Measurements from ENCODE around the gene SFMBT1. TPM values are rescaled to one million over a fixed set of nuclear protein-coding genes. Genes with fewer than 3 reads are reported as not detected.

SFMBT1 gene
- total and polyA plus RNA-seq, 2 of the 8 experiments (the other 6 are each of a cell fraction or from before 2014, with no cell fraction given), result 8.1 to 16.8 TPM

DNA sequence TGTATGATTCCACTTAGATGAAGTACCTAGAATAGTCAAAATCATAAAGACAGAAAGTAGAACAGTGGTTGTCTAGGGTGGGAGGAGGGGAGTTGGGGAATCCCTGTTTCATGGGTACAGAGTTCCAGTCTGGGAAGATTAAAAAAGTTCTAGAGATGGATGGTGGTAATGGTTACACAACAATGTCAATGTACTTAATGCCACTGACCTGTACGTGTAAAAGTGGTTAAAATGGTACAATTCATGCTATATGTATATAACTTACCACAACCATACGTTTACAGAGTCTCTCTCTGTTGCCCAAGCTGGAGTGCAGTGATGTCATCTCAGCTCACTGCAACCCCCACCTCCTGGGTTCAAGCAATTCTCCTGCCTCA lies 6.5 kb downstream of the SFMBT1 start:
- Histone ChIP-seq H2BK5ac (ENCODE audit: low read depth, low read length) (no peak overlapping the region), H3K79me1 (ENCODE audit: low read depth, low read length) (peaks cover 4% of the 10 kb centered on the region; the same call in 1 of the 2 replicates), H3K9me3 (ENCODE audit: insufficient read depth in 2 of 2, low read depth in 1 of 2, low read length in 1 of 2) (no peaks in the 10 kb centered on the region), H2AFZ (ENCODE audit: low read length) (no peak overlapping the region), H3K56ac (replicated peaks; ENCODE audit: insufficient read length, low read depth, low read length) (no peak overlapping the region), H4K20me1 (replicated peaks in 1 of 2; ENCODE audit: control insufficient read depth in 1 of 2, insufficient read depth in 2 of 2, low read length in 2 of 2) (no peaks in the 10 kb centered on the region), H3K9ac (replicated peaks in 1 of 4; ENCODE audit: extremely low read depth in 1 of 4, low read depth in 3 of 4, low read length in 3 of 4) (no peak overlapping the region), H3K79me2 (ENCODE audit: control insufficient read depth in 1 of 2, insufficient read depth in 2 of 2, low read length in 2 of 2) (peaks cover 0 to 71% of the 10 kb centered on the region in 2 experiments; a peak in 2 of 4 replicates), H4K5ac (ENCODE audit: insufficient read length, low read depth, low read length) (no peak overlapping the region), H3K18ac (ENCODE audit: extremely low read depth, low read length) (no peak overlapping the region), H3K4ac (replicated peaks; ENCODE audit: insufficient read length, low read depth, low read length) (no peak overlapping the region), H3K14ac (ENCODE audit: insufficient read length) (no peak overlapping the region), H3K36me3 (ENCODE audit: control insufficient read depth in 2 of 4, insufficient read depth in 4 of 4, low read length in 3 of 4) (no peaks in the 10 kb centered on the region; a peak in 1 of 8 replicates), H3K23ac (ENCODE audit: insufficient read length) (no peak overlapping the region), H2BK120ac (replicated peaks; ENCODE audit: low read depth, low read length) (no peak overlapping the region), H3K27me3 (replicated peaks in 1 of 4; ENCODE audit: control insufficient read depth in 3 of 4, extremely low read depth in 1 of 4, insufficient read depth in 3 of 4, low read length in 3 of 4) (peaks cover 0 to 6% (median under 1%) of the 10 kb centered on the region in 4 experiments; a peak in 1 of 7 replicates), H2BK12ac (ENCODE audit: low read depth, low read length) (no peak overlapping the region), H3K4me1 (replicated peaks in 1 of 4; ENCODE audit: control insufficient read depth in 3 of 4, insufficient read depth in 4 of 4, low read length in 3 of 4) (peaks cover under 1 to 6% (median 3%) of the 10 kb centered on the region in 4 experiments; a peak in 6 of 7 replicates), H3K23me2 (ENCODE audit: low read depth, low read length) (no peaks in the 10 kb centered on the region), H2AK5ac (ENCODE audit: low read depth, low read length) (no peak overlapping the region), H3K4me3 (ENCODE audit: extremely low read depth in 1 of 4, insufficient read depth in 2 of 4, low read depth in 3 of 4, low read length in 4 of 4) (no peak overlapping the region), H4K91ac (replicated peaks; ENCODE audit: insufficient read length, low read length) (no peak overlapping the region), H4K8ac (ENCODE audit: extremely low read depth, insufficient read depth, low read length) (no peak overlapping the region), H2BK20ac (ENCODE audit: low read length) (no peak overlapping the region), H2BK15ac (ENCODE audit: low read length) (no peak overlapping the region), H3K4me2 (ENCODE audit: insufficient read depth in 1 of 2, low read depth in 2 of 2, low read length in 2 of 2) (no peak overlapping the region), H3K27ac (ENCODE audit: low read depth, low read length) (no peak overlapping the region)
- ChIA-PET CTCF (ENCODE audit: partially characterized antibody) (no interaction called here), POLR2A (ENCODE audit: partially characterized antibody) (no interaction called here)
- no peak for DNase-seq (ENCODE audit: low read depth in 1 of 2, low spot score in 2 of 2)
- TF ChIP-seq CTBP2 (IDR thresholded peaks at IDR 0.05; ENCODE audit: borderline replicate concordance, insufficient read depth, insufficient read length, low read length) (no peak), CREB1 (IDR thresholded peaks at IDR 0.05) (no peak)
- FAIRE-seq, result no peak
- WGBS, 2 experiments (ENCODE audit: extremely low coverage in 1 of 2, insufficient coverage in 1 of 2, insufficient read length in 1 of 2, insufficient replicate concordance in 2 of 2, low coverage in 1 of 2, low lambda C conversion rate in 2 of 2, missing lambda C conversion rate in 1 of 2), result 88% methylated on average over 2 of the region's 2 CpGs; no CpG with 5 or more reads in 1 of the 2 experiments
